GM19023 (cell line): Measurements from ENCODE around the gene SRGAP3.

Experiments used
- ATAC-seq: cut with Tn5 transposase; IDR thresholded peaks from one replicate; pipeline ENCODE4 v1.9.1; 2021; ENCODE audit warnings: mild to moderate bottlenecking, moderate library complexity; ENCODE audit not compliant: unreplicated experiment

SRGAP3 gene

DNA sequence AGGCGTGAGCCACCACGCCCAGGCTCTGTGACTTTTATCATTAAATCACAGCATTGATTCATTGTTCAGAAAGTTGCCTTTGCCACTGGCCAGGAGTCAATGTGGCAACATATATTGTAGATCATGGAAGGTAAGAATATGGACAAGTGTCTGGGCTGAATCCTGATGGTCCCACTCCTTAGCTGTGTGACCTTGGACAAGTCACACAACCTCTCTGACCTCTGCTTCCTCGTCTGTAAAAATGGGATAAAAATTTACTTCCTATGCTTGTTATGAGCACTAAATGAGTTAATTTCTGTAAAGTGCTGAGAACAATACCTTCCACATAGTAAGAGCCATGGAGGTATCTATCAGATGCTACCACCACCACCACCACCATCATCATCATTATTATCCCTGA, 182.7 kb downstream of the SRGAP3 start:
- ATAC-seq: no peak

DNA sequence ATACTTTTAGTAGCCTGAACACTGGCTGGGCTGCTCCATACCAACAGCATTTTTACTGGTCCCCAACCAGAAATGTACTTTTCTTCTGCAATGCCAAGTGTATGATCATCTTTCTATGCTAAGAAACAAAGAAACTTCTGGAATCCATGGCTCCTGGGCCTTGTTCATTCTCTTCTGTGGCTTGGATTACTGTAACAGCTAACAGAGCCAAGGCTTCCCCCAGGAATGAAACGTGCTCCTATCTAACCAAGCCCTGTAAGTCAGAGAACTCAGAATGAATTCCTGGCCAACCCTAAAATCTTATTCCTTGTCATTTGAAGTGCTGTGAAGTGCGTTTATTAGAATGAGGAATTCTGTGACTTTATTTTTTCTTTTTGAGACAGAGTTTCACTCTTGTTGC, 183.3 kb downstream of the SRGAP3 start:
- ATAC-seq: no peak

DNA sequence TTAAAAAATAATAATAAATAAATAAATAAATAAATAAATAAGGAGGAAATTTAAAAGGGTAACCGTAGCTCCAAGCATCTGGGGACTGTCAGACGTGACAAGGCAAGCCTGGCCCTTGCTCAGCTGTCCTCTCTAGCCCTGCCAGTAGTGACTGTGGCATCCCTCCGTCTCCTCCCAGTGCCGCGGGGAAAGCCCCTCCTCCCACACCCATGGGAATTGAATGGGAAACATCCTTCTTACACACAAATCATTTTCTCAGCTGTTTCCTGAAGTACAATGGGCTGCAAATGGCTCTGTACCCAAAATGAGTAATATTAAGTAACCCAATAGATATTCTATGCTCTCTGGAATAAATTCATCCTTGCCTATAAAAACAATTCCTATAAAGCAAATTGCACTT, 184.6 kb downstream of the SRGAP3 start:
- ATAC-seq: no peak

GRCh38 chr3:9064251-9064650, 185.2 kb downstream of the SRGAP3 start:
- ATAC-seq: no peak

GRCh38 chr3:9062570-9062969, 186.9 kb downstream of the SRGAP3 start:
- no peak for ATAC-seq

- no peak for ATAC-seq
Observed at GRCh38 chr3:9061634-9062033, 187.8 kb downstream of the SRGAP3 start.

DNA sequence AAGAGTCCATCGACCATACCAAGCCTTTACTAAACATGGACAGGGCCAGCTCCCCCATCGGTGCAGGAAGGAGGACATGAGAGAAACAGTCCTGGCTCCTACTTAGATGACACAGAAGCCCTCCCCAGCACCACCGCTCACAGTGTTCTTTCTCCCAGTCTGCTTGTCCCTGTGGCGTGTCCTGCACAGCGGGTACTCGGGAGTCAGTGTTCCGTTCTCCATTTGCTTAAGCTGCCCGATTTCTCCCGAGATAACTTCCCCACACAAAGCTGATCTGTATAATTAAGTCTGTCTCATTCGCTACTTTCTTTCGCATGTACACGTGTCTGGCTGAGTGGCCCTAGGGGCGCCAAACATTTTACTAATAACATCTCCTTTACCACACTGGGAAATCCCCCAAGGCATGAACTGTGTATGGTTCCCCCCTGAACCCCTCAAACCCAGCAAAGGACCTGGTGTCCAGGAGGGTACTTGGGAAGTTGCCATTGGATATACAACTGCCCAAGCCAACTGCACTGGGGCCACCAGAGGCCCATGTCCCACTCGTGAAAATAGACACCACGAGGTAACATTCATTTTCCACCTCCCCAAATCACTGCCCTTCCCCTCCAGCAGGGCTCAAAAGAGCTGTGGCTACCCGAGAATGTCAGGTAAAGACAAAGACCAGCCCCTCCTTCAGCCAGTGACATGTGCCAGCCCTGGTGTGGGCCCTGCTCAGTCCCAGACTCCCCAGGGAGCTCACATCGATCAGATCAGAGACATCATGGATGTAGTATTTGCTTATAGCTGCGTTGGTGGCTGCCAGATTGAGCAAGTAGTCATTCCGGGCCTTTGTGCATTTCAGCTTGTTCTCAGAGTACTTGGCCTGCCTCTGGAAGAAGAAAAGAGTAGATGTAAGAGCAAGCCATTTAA, 189.7 kb downstream of the SRGAP3 start:
- no peak for ATAC-seq

GRCh38 chr3:9056581-9056980, 192.9 kb downstream of the SRGAP3 start:
- no peak for ATAC-seq

DNA sequence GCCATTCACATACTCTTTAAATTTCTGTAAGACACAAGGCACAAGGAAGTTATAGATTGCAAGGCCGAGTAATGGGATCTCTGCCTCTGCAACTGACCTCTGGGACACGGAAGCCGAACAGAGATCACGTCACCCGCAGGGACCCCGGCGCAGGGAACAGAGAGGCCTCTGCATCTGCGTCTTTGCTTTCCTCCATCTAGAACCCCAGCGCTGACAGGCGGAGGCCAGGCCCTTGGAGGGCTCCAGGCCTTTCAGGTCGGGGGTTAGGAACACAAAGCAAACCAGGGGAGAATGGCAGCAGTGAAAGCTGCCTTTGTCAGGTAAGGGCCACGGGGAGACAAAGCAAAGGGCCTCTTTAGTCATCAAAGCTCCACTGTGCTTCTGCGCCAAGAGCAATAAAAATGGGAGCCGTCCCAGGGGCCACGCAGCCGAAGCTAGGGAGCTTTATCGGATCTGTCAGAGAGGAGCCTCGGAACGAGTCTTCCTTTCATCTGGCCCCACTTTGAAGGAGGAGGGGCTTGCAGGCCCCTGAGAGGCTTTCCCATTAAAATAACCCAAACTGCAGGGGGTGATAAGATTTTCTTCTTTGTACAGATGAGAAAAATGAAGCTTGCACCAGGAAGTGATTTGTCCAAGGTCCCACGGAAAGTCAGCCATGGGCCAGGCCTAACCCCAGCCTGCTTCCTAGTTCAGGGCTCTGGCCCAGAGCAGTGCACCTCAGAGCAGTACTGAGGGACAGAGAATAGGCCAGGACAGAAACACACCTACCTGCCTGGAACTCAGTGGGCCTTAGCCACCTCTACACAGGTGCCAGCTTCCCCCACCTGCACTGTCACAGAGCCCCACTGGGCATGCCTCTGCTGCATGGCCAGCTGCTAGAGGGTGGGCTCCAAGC, 201.7 kb downstream of the SRGAP3 start:
- ATAC-seq: no peak

GRCh38 chr3:9045371-9045770, 204.1 kb downstream of the SRGAP3 start:
- no peak for ATAC-seq

GRCh38 chr3:9043063-9043462, 206.4 kb downstream of the SRGAP3 start:
- no peak for ATAC-seq

DNA sequence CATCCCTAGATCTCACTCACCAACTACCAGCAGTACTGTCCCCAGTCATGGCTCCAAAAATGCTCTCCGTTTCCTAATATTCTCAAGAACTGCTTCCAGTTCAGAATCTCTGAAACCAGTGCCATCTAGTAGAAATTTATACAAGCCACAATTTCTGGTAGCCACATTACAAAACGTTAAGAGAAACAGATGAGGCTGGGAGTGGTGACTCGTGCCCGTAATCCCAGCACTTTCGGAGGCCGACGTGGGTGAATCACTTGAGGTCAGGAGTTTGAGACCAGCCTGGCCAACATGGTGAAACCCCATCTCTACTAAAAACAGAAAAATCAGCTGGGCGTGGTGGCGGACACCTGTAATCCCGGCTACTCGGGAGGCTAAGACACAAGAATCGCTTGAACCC, 207.8 kb downstream of the SRGAP3 start:
- no peak for ATAC-seq

DNA sequence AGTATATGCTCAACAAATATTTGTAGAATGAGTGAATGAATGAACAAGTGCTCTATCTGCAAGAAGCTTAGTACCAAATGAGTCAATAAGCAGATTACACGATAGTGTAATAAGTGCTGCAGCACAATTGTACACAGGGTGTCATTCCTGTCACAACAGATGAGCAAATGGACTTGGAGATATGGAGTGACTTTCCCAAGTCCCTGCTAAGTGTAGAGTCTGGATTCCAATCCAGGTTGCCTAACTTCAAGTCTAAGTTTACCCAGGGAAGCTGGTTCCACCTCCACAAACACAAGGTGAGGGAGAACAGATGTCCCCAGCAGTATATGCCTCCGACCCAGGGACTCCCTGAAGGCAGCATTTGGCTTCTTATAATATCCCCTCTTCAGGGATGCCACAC, 208.4 kb downstream of the SRGAP3 start:
- ATAC-seq: no peak

GRCh38 chr3:9037144-9037711, 212.2 kb downstream of the SRGAP3 start:
- ATAC-seq: no peak

- no peak for ATAC-seq
Observed at GRCh38 chr3:9036404-9037131, 212.9 kb downstream of the SRGAP3 start.

- ATAC-seq: no peak
Observed at GRCh38 chr3:9035961-9036360, 213.5 kb downstream of the SRGAP3 start.

GRCh38 chr3:9035473-9035872, 214.0 kb downstream of the SRGAP3 start:
- no peak for ATAC-seq

DNA sequence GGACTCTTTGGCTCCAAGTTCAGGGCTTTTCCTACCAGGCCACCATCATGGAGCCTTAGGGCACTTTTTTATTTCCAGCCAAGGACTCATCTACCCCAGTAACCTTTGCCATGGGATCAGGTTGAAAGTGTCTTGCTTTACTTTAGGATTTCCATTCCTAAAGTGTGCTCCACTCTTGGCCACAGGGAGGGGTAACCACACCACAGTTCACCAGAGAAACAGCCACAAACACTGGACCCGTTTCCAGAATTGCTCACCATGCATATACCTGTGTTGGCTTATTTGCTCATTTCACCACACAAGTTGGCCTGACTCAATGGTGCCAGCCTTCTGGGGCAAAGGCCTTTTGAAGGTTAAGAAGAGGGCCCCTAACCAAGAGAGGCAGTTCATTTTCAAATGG, 215.6 kb downstream of the SRGAP3 start:
- no peak for ATAC-seq

- ATAC-seq: no peak
Observed at GRCh38 chr3:9032231-9032777, 217.1 kb downstream of the SRGAP3 start.

- no peak for ATAC-seq
Observed at GRCh38 chr3:9030034-9030433, 219.4 kb downstream of the SRGAP3 start.

DNA sequence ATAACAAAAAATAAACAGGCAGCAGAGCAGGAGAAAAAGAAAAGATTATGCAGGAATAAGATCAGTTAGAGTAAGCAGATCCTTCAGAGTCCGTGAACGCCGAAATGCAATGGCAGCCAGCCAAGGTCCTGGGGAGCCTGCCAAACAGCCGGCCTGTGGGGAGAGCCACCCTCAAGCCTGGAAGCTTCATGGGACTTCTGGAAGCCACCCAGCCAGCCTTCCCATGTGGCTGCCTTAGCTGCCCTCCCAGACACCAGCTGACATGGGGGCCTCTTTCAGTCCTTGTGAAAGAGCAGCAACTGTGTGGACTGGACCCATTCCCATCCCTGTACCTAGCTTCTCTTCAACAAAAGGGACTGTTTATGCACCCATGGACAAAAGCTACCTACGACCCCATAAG, 221.3 kb downstream of the SRGAP3 start:
- ATAC-seq: no peak
